ENCODE measurements around the gene FAM43B. TPM values are rescaled to one million over a fixed set of nuclear protein-coding genes. Genes with fewer than 3 reads are reported as not detected.
"Not testable (repeated sequence)": the region's sequence is repeated elsewhere in the genome, so short reads cannot be mapped to it uniquely, and the experiment has no call there.

Gene FAM43B, protein sequence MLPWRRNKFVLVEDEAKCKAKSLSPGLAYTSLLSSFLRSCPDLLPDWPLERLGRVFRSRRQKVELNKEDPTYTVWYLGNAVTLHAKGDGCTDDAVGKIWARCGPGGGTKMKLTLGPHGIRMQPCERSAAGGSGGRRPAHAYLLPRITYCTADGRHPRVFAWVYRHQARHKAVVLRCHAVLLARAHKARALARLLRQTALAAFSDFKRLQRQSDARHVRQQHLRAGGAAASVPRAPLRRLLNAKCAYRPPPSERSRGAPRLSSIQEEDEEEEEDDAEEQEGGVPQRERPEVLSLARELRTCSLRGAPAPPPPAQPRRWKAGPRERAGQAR
- total RNA-seq = 0.10 and 0.47 TPM in 2 replicates

GRCh38 chr1:20551945-20552727, at the start of gene FAM43B:
Gene FAM43B (plus strand): TSS chr1:20552573. CDS start chr1:20552974, 401 bp downstream.
- no peak for DNase-seq (ENCODE audit: extremely low read depth, low read depth, low spot score)

DNA sequence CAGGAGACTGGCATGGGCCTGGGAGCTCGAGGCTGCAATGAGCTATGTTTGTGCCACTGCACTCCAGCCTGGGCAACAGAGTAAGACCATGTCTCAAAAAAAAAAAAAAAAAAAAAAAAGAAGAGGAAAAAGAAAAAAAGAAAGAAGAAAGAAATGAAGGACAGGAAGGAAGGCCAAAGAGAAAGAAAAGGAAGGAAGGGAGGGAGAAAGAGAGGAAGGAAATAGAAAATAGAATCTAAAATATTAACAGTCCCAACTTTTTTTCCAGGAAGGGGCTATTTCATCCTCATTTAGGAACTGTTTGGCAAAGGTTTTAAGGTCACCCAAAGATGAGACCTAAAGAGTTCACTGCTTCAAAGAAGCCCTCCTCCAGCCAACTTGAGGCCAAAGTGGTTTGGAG, 46.9 kb upstream of the FAM43B start:
- DNase-seq (ENCODE audit: extremely low read depth, low read depth, low spot score) = no peak

GRCh38 chr1:20507248-20507563, 45.2 kb upstream of the FAM43B start:
- no peak for DNase-seq (ENCODE audit: extremely low read depth, low read depth, low spot score)

DNA sequence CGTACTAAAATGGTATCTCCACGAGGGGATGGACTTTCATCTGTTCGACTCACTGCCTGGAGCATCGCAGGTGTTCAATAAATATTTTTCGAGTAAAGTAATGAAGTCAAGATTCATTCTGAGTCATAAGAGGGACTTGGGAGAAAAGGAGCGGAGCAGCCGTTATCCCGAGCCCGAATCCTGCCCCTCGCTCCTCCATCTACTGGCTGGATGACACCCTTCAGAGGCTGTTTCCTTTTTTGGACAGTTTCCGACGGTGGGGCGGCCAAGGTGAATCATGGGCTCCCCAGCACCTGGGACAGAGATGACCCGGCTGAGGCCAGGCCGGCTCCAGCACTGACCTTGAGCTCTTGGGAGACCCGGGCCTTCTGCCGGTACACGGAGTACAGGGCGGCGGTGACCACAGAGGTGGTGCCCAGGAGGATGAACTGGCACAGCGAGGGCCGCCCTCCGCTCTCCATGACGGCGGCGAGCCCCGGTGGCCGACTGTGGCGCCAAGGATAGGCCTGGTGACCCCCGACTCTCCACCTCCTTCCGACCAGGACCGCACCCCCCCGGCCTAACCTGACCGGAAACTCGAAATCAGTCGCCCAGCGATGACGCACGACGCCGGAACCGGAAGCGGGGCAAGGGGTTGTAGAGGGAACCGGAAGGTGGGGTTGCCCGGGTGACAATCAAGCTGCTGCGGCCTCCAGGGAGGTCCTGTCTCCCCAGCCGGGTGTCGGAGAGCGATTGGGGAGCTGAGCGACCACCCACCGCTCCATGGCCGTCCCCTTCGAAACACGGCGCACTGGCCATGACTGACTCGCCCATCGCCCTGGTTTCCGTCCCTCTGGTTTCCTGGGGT, 44.6 kb upstream of the FAM43B start, which contains the start of gene MUL1:
MUL1 (minus strand) TSS at position 588 of the 847 bp plus-strand sequence; CDS start at position 461, 127 bp downstream.
- peak; percentile 63 for DNase-seq (ENCODE audit: extremely low read depth, low read depth, low spot score)

- no peak for DNase-seq (ENCODE audit: extremely low read depth, low read depth, low spot score)
These were observed 44.0 kb upstream of the FAM43B start for GRCh38 chr1:20508411-20508771.

- DNase-seq (ENCODE audit: extremely low read depth, low read depth, low spot score) = no peak
These were observed 40.6 kb upstream of the FAM43B start for GRCh38 chr1:20511518-20512428.

GRCh38 chr1:20519609-20520262, 32.6 kb upstream of the FAM43B start:
- DNase-seq (ENCODE audit: extremely low read depth, low read depth, low spot score) = not testable (repeated sequence)

GRCh38 chr1:20521960-20522861, 30.2 kb upstream of the FAM43B start:
- DNase-seq (ENCODE audit: extremely low read depth, low read depth, low spot score) = peak; percentile 55

DNA sequence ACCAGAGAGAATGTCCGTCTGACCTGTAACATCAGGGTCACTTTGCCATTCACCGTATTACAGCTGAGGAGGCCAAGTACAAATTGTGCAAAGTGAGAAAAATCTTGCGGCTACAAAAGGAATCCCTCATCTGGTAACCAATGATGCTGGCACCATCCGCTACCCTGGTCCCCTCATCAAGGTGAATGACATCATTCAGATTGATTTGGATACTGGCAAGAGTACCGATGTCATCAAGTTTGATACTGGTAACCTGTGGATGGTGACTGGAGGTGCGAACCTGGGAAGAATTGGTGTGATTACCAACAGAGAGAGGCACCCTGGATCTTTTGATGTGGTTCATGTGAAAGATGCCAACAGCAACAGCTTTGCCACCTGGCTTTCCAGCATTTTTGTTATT, 26.1 kb upstream of the FAM43B start:
- no peak for DNase-seq (ENCODE audit: extremely low read depth, low read depth, low spot score)

DNA sequence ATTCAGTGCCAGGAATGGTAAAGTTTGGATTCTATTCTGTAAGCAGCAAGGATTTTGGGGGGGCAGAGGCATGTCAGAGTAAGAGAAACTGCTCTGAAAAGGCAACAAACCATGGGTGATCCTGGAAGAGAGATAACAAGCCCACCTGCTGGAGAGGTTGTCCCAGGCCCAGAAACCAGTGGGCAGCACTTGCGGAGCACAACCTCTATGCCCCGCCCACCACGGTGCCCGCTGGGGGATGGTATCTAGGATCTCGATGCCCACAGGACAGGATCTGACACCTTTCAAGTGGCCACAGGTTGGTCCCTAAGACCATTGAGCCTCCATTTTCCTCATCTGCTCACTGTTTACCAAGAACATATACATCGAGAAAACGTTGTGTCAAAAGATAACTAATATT, 24.2 kb upstream of the FAM43B start:
- DNase-seq (ENCODE audit: extremely low read depth, low read depth, low spot score) = no peak

DNA sequence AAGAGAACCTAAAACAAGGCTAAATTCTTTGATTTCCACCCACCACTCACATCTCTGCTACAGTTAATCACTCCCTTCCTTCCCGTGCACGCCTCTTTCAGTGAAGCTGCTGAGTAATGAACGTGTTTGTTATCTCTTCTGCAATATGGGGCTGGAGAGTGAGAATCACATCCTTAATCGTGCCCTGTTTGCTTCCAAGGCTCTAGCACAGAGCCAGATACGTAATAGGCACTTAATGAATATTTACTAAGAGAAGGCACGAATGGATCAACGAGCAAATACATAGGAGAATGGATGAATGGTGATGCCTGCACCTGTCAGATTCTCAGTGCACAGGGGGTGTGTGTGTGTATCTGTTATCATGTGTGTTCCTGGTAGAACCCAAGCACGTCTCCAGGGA, 22.1 kb upstream of the FAM43B start:
- DNase-seq (ENCODE audit: extremely low read depth, low read depth, low spot score) = no peak

DNA sequence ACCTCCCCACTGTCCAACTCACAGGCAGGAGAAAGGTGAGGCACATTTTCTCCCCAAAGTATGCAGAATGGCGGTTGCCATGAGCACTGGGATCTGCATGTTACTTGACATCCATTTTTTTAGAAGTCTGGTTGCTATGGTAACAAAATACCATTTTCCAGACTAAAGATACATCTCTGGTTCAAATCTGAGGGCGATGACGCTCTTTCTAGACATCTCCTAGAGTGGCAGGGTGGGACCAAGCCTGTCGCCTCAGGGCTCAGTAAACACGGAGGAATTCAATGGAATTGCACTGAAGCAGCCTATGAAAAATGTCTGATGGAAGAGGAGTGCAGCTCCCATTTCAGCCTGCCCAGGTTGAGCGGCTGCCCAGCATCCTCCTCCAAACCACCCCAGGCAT, 21.5 kb upstream of the FAM43B start:
- DNase-seq (ENCODE audit: extremely low read depth, low read depth, low spot score) = no peak

GRCh38 chr1:20533635-20534034, 18.7 kb upstream of the FAM43B start:
- no peak for DNase-seq (ENCODE audit: extremely low read depth, low read depth, low spot score)

DNA sequence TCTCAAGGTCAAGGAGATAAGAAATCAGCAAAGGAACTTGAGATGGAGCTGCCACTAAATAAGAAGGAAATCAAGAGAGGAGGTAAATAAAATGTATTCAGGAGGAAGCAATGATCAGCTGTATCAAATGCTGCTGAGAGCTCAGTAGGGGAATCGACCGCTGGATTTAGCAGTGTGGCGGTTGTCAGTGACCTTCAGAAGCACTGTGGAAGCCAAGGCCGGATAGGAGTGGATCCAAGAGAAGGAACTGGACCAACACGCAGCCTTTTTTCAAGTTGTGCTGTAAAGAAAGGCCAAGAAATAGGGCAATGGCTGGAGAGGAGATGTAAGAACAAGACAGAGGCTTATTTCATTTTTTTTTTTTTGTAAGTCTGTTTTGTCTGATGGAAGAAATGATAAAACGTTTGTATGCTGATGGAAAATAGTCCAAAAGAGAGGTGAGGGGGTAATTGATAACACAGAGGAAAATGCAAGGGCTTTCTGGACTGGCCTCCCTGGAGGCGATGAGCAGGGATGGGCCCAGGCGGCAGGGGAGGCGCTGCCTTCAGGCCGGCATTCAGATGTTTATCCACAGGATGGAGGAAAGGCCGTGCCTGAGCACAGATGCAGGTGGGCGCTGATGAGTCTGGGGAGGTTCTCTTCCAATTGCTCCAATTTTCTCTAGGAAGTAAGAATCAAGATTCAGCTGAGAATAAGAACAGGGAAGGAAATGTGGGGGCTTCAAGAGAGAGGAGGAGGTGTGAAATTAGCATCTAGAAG, 17.5 kb upstream of the FAM43B start:
- DNase-seq (ENCODE audit: extremely low read depth, low read depth, low spot score) = no peak

- no peak for DNase-seq (ENCODE audit: extremely low read depth, low read depth, low spot score)
These were observed 14.1 kb upstream of the FAM43B start for GRCh38 chr1:20538227-20538626.

- no peak for DNase-seq (ENCODE audit: extremely low read depth, low read depth, low spot score)
These were observed 13.4 kb upstream of the FAM43B start for GRCh38 chr1:20538760-20539551.

GRCh38 chr1:20540281-20540680, 12.1 kb upstream of the FAM43B start:
- no peak for DNase-seq (ENCODE audit: extremely low read depth, low read depth, low spot score)
